HEK293 (cell line): ENCODE measurements around the gene ZNF273.

Source experiments
- CTCF ChIP-seq: fragments of 450-650 bp; formaldehyde crosslinking; IDR thresholded peaks from 2 replicates; pipeline ENCODE4 v1.5.1; 2016; ENCODE audit warnings: missing biosample characterization, missing genetic modification characterization
- ZNF76 ChIP-seq: fragments of 450-650 bp; formaldehyde crosslinking; IDR thresholded peaks from 2 replicates; pipeline ENCODE4; 2016; ENCODE audit warnings: low read depth, missing biosample characterization, missing genetic modification characterization, borderline replicate concordance

DNA sequence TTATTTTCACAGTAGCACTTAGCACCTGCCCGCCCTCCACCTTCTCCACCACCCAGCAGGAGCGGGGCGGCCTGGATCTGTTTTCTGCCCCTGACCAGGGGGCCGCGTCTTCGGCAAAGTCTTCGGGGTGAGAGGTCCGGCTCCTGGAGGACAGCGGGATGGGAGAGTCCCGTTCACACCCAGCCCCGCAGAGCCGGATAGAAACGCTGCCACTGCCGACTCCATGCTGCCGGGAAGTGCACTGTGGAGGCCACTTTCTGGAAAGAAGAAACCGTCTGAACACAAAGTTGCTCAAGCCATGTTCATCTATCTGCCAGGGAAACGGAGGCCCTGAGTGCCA lies 14.5 kb upstream of the ZNF273 start:
- TF ChIP-seq ZNF76 (tag by site-specific recombination) (no peak), CTCF (tag by site-specific recombination) (no peak)
